Tibial artery (tissue), 4 donors: Measurements from ENCODE around the gene CCDC91.

Source experiments
- DNase-seq, 2 donors: peaks; one replicate each; pipeline ENCODE4 v3.0.0-alpha.2; 2019
- H3K27ac ChIP-seq, 2 donors: fragments of 200-600 bp; sonication (generic) in 1 of 2; 1 replicate in 1 of 2; 2 replicates in 1 of 2; pipeline ENCODE4 v1.5.1; 2018 to 2019; ENCODE audit warnings: mild to moderate bottlenecking in 1 of 2
- H3K27me3 ChIP-seq, 2 donors: fragments of 200-600 bp; sonication (generic) in 1 of 2; one replicate each; pipeline versions ENCODE4 v1.5.1 to v1.6.0; 2016 to 2019
- H3K36me3 ChIP-seq, 3 donors: fragments of 200-600 bp; sonication (generic) in 2 of 3; one replicate each; pipeline ENCODE4 v1.5.1; 2016 to 2019; ENCODE audit warnings: mild to moderate bottlenecking in 2 of 3
- H3K4me1 ChIP-seq, 4 donors: fragments of 200-600 bp; sonication (generic) in 2 of 4; 1 replicate in 3 of 4; 2 replicates in 1 of 4; pipeline ENCODE4 v1.5.1; 2016 to 2019
- H3K4me3 ChIP-seq, 2 donors: fragments of 200-600 bp; sonication (generic) in 1 of 2; 1 replicate in 1 of 2; 2 replicates in 1 of 2; pipeline ENCODE4 v1.5.1; 2018 to 2019; ENCODE audit warnings: mild to moderate bottlenecking in 2 of 2
- H3K9me3 ChIP-seq, 3 donors: fragments of 200-600 bp; sonication (generic) in 1 of 3; one replicate each; pipeline ENCODE4 v1.5.1; 2016 to 2019
- CTCF ChIP-seq, 2 experiments: fragments of 200-600 bp in 1 of 2; fragments of 450-650 bp in 1 of 2; IDR thresholded peaks; one replicate each; pipeline ENCODE4 v1.5.1; 2017 to 2019; ENCODE audit warnings: antibody characterized with exemption in 2 of 2, mild to moderate bottlenecking in 1 of 2, moderate library complexity in 1 of 2
- intact Hi-C: fragments of 100-400 bp; cut with DNase I; formaldehyde crosslinking; loops from one replicate; pipeline ENCODE4 v1.15.0; 2023; ENCODE audit warnings: low total_unique reads

Gene CCDC91

GRCh38 chr12:28343713-28344112 is 153.5 kb downstream of the CCDC91 start:
- Histone ChIP-seq H3K4me1 (peaks cover 0 to 20% (median 2%) of the 10 kb centered on the region in 4 donors), H3K27ac (no peak overlapping the region), H3K27me3 (no peaks in the 10 kb centered on the region), H3K4me3 (no peak overlapping the region), H3K9me3 (no peaks in the 10 kb centered on the region), H3K36me3 (no peaks in the 10 kb centered on the region)
- no peak for DNase-seq
- TF ChIP-seq CTCF (IDR thresholded peaks at IDR 0.05) = no peak
- intact Hi-C loops = no loop called here

- intact Hi-C loops = no loop called here
- no peak overlapping the region for H3K4me3 ChIP-seq
- no peaks in the 10 kb centered on the region for H3K27me3 ChIP-seq
- peaks cover 0 to 2% (median 0%) of the 10 kb centered on the region in 3 donors for H3K36me3 ChIP-seq
- peaks cover 0 to 20% (median 2%) of the 10 kb centered on the region in 4 donors for H3K4me1 ChIP-seq
- DNase-seq = no peak
- no peaks in the 10 kb centered on the region for H3K9me3 ChIP-seq
- no peak for TF ChIP-seq CTCF (IDR thresholded peaks at IDR 0.05)
- H3K27ac ChIP-seq = no peak overlapping the region
Observed at GRCh38 chr12:28346567-28346966, 156.3 kb downstream of the CCDC91 start.

- Histone ChIP-seq H3K27me3 (no peaks in the 10 kb centered on the region), H3K4me3 (no peak overlapping the region), H3K36me3 (peaks cover 0 to 16% (median 6%) of the 10 kb centered on the region in 3 donors), H3K27ac (no peak overlapping the region), H3K4me1 (peaks cover 0 to 13% (median 0%) of the 10 kb centered on the region in 4 donors), H3K9me3 (no peaks in the 10 kb centered on the region)
- DNase-seq = no peak
- TF ChIP-seq CTCF (IDR thresholded peaks at IDR 0.05) = no peak
- intact Hi-C loops = no loop called here
Observed at GRCh38 chr12:28349196-28349595, 158.9 kb downstream of the CCDC91 start.

- Histone ChIP-seq H3K27ac (no peak overlapping the region), H3K4me3 (no peak overlapping the region), H3K9me3 (no peaks in the 10 kb centered on the region), H3K27me3 (no peaks in the 10 kb centered on the region), H3K4me1 (peaks cover 0 to 8% (median 0%) of the 10 kb centered on the region in 4 donors), H3K36me3 (peaks cover 0 to 16% (median 6%) of the 10 kb centered on the region in 3 donors)
- no peak for DNase-seq
- no peak for TF ChIP-seq CTCF (IDR thresholded peaks at IDR 0.05)
- intact Hi-C loops = no loop called here
Observed at GRCh38 chr12:28350502-28350901, 160.2 kb downstream of the CCDC91 start.

GRCh38 chr12:28351414-28351813 is 161.2 kb downstream of the CCDC91 start:
- Histone ChIP-seq H3K4me1 (peaks cover 0 to 4% (median 0%) of the 10 kb centered on the region in 4 donors), H3K9me3 (no peaks in the 10 kb centered on the region), H3K27ac (no peak overlapping the region), H3K27me3 (no peaks in the 10 kb centered on the region), H3K36me3 (peaks cover 0 to 16% (median 6%) of the 10 kb centered on the region in 3 donors), H3K4me3 (no peak overlapping the region)
- TF ChIP-seq CTCF (IDR thresholded peaks at IDR 0.05) = no peak
- intact Hi-C loops = no loop called here
- DNase-seq = no peak

- intact Hi-C loops = no loop called here
- H3K36me3 ChIP-seq = peaks cover 0 to 16% (median 6%) of the 10 kb centered on the region in 3 donors
- TF ChIP-seq CTCF (IDR thresholded peaks at IDR 0.05) = no peak
- no peak overlapping the region for H3K4me3 ChIP-seq
- DNase-seq = no peak
- no peaks in the 10 kb centered on the region for H3K9me3 ChIP-seq
- no peaks in the 10 kb centered on the region for H3K27me3 ChIP-seq
- no peaks in the 10 kb centered on the region for H3K4me1 ChIP-seq
- no peak overlapping the region for H3K27ac ChIP-seq
Observed at GRCh38 chr12:28355161-28355560, 164.9 kb downstream of the CCDC91 start.
